ENCODE measurements around the gene RELN. TPM values are rescaled to one million over a fixed set of nuclear protein-coding genes. Genes with fewer than 3 reads are reported as not detected.
A peak's percentile ranks its signal among the peaks of the same experiment; 100 is the strongest.

RELN gene
- total RNA-seq, 1 experiment from 2014 or later: 8.0 TPM

DNA sequence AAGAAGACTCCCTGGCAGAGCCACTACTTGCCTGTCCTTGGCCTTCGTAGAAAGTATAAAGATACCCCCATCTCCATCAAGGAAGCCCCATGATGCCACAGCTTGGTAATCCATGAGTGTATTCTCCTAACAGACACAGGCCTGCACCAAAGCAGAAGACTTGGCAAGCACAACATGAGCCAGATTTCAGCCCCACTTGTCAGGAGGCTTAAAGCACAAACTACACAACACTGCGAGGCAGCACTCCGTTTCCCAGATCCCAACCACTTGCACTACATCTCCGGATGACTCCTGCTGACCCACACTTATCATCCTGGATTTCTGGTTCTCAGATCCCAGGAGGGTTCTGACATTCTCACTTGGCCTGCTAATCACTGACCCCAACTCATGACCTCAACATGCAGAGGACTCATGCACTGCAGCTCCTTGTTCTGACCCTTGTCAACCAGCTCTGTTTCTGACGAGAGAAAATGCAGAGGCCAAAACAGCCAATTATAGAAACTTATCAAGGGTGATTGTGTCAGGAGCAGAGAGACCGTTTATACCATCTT, 100.8 kb downstream of the RELN start:
- no peaks in the 10 kb centered on the region for H3K36me3 ChIP-seq (ENCODE audit: low read depth, low read length)
- POLR2A ChIA-PET (ENCODE audit: unreplicated experiment): no interaction called here
- no peak for DNase-seq
- H4K20me1 ChIP-seq (ENCODE audit: low read length): no peaks in the 10 kb centered on the region
- 0 out of 2 replicates have a peak overlapping the region, but pooled peaks have one; percentile 14 for H3K4me2 ChIP-seq (ENCODE audit: low read length)
- no peaks in the 10 kb centered on the region for H3K27me3 ChIP-seq (ENCODE audit: low read length)
- no peak overlapping the region for H3K9ac ChIP-seq (ENCODE audit: low read length)
- CTCF ChIA-PET: no interaction called here
- no peak; the same call in 1 of the 2 replicates for ATAC-seq
- no peak for TF ChIP-seq EZH2 (IDR thresholded peaks at IDR 0.05; ENCODE audit: low read length, unreplicated experiment)
- TF ChIP-seq, protein P1, sequence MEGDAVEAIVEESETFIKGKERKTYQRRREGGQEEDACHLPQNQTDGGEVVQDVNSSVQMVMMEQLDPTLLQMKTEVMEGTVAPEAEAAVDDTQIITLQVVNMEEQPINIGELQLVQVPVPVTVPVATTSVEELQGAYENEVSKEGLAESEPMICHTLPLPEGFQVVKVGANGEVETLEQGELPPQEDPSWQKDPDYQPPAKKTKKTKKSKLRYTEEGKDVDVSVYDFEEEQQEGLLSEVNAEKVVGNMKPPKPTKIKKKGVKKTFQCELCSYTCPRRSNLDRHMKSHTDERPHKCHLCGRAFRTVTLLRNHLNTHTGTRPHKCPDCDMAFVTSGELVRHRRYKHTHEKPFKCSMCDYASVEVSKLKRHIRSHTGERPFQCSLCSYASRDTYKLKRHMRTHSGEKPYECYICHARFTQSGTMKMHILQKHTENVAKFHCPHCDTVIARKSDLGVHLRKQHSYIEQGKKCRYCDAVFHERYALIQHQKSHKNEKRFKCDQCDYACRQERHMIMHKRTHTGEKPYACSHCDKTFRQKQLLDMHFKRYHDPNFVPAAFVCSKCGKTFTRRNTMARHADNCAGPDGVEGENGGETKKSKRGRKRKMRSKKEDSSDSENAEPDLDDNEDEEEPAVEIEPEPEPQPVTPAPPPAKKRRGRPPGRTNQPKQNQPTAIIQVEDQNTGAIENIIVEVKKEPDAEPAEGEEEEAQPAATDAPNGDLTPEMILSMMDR (conservative IDR thresholded peaks at IDR 0.05; ENCODE audit: low read depth, low read length): no peak
- no peak for TF ChIP-seq EZH2phosphoT487 (IDR thresholded peaks at IDR 0.05; ENCODE audit: borderline replicate concordance, low read length)
- H3K9me2 ChIP-seq (replicated peaks; ENCODE audit: low read length): no peaks in the 10 kb centered on the region
- no peaks in the 10 kb centered on the region for H3K9me3 ChIP-seq (ENCODE audit: low read length)
- no peak overlapping the region for H2AFZ ChIP-seq (ENCODE audit: low read length)
- intact Hi-C loops (cut with micrococcal nuclease): no loop called here
- H3K4me3 ChIP-seq (ENCODE audit: low read length): no peak overlapping the region
- no peak overlapping the region for H3K27ac ChIP-seq (ENCODE audit: low read length)
- no TSS peak for BruUV-seq (replicated peaks)
- no peaks in the 10 kb centered on the region for H3K79me2 ChIP-seq (ENCODE audit: low read length)
- peaks cover 8% of the 10 kb centered on the region; the same call in 1 of the 2 replicates for H3K4me1 ChIP-seq (ENCODE audit: insufficient read depth, low read length)
- H3F3A ChIP-seq (ENCODE audit: low read length, unreplicated experiment): no peaks in the 10 kb centered on the region

DNA sequence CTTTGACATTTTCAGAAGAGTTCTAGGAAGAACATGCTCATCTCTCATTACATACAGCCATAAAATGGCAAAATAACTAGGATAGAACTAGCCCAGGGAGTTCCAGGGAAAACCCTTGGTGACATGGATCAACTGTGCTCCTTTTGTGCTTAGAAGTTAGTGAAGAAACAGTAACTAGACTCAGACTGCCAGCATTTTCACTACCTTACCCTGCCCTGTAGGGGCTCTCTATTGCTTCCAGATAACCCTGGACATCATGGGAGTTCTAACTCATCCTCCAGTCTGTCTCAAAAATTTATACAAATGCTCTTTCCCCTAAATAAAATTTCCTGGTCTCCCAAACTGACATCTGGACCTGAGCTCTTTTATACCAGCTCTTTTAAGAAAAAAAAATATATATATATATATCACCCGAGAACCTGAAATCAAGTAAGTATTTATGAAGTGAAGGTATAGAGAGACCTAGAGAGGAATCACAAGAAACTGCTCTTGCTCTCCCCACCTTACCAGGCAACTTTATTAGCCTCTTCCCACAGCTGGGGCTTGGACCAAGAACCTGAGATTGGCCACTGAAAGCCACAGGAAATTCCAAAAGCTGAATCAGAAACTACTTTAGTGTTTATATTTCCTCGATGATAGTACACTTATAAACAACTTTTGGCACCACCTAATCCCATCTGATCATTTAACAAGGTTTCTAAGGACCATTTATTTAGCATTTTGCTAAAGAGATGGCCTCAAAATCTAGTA, 101.4 kb downstream of the RELN start:
- H3K4me3 ChIP-seq (ENCODE audit: low read length): no peak overlapping the region
- intact Hi-C loops (cut with micrococcal nuclease): no loop called here
- H3K9me2 ChIP-seq (replicated peaks; ENCODE audit: low read length): no peaks in the 10 kb centered on the region
- no peaks in the 10 kb centered on the region for H3K79me2 ChIP-seq (ENCODE audit: low read length)
- H2AFZ ChIP-seq (ENCODE audit: low read length): no peak overlapping the region
- no peaks in the 10 kb centered on the region for H3K36me3 ChIP-seq (ENCODE audit: low read depth, low read length)
- H3K4me2 ChIP-seq (ENCODE audit: low read length): 0 out of 2 replicates have a peak overlapping the region, but pooled peaks have one; percentile 14
- no peak overlapping the region for H3K9ac ChIP-seq (ENCODE audit: low read length)
- no peaks in the 10 kb centered on the region for H3F3A ChIP-seq (ENCODE audit: low read length, unreplicated experiment)
- no peaks in the 10 kb centered on the region for H4K20me1 ChIP-seq (ENCODE audit: low read length)
- ATAC-seq (peak; percentile 88), DNase-seq (peak; percentile 50)
- H3K27me3 ChIP-seq (ENCODE audit: low read length): no peaks in the 10 kb centered on the region
- POLR2A ChIA-PET (ENCODE audit: unreplicated experiment): no interaction called here
- TF ChIP-seq EZH2 (IDR thresholded peaks at IDR 0.05; ENCODE audit: low read length, unreplicated experiment): no peak
- TF ChIP-seq EZH2phosphoT487 (IDR thresholded peaks at IDR 0.05; ENCODE audit: borderline replicate concordance, low read length): no peak
- TF ChIP-seq, protein P1 (conservative IDR thresholded peaks at IDR 0.05; ENCODE audit: low read depth, low read length): no peak
- no TSS peak for BruUV-seq (replicated peaks)
- H3K27ac ChIP-seq (ENCODE audit: low read length): no peak overlapping the region
- CTCF ChIA-PET: no interaction called here
- no peaks in the 10 kb centered on the region for H3K9me3 ChIP-seq (ENCODE audit: low read length)
- H3K4me1 ChIP-seq (ENCODE audit: insufficient read depth, low read length): peaks cover 8% of the 10 kb centered on the region; the same call in 1 of the 2 replicates

DNA sequence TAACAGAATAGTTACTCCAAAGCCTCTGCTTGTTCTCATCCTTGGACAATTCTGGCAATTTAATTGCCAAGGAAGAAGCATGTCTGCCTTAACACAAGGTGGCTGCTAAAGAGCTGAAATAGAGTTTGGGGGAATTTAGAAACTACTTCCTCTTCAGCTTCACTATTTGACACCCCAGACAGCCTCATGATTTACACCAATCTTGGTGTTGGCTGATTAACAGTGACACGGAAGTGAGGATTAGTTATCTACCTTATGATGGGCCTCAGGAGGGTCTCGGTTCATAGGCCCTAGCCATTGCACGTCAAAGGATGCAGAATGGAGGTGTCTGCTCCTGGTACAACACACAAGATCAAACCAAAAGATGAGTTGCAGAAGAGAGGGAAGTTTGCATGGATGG, 102.4 kb downstream of the RELN start:
- Histone ChIP-seq H3K9ac (ENCODE audit: low read length) (no peak overlapping the region), H3K9me2 (replicated peaks; ENCODE audit: low read length) (no peaks in the 10 kb centered on the region), H3K4me3 (ENCODE audit: low read length) (no peak overlapping the region), H3K79me2 (ENCODE audit: low read length) (no peaks in the 10 kb centered on the region), H3F3A (ENCODE audit: low read length, unreplicated experiment) (no peaks in the 10 kb centered on the region), H3K9me3 (ENCODE audit: low read length) (no peaks in the 10 kb centered on the region), H3K27ac (ENCODE audit: low read length) (no peak overlapping the region), H3K4me2 (ENCODE audit: low read length) (no peak overlapping the region), H2AFZ (ENCODE audit: low read length) (no peak overlapping the region), H4K20me1 (ENCODE audit: low read length) (no peaks in the 10 kb centered on the region), H3K27me3 (ENCODE audit: low read length) (no peaks in the 10 kb centered on the region), H3K4me1 (ENCODE audit: insufficient read depth, low read length) (peaks cover 8% of the 10 kb centered on the region; the same call in 1 of the 2 replicates), H3K36me3 (ENCODE audit: low read depth, low read length) (no peaks in the 10 kb centered on the region)
- ChIA-PET CTCF (no interaction called here), POLR2A (ENCODE audit: unreplicated experiment) (no interaction called here)
- no peak for ATAC-seq
- no TSS peak for BruUV-seq (replicated peaks)
- intact Hi-C loops (cut with micrococcal nuclease): no loop called here
- no peak for TF ChIP-seq EZH2phosphoT487 (IDR thresholded peaks at IDR 0.05; ENCODE audit: borderline replicate concordance, low read length)
- no peak for TF ChIP-seq EZH2 (IDR thresholded peaks at IDR 0.05; ENCODE audit: low read length, unreplicated experiment)
- TF ChIP-seq, protein P1 (conservative IDR thresholded peaks at IDR 0.05; ENCODE audit: low read depth, low read length): no peak
- DNase-seq: no peak
